ENCODE measurements around the gene SOX6. TPM values are rescaled to one million over a fixed set of nuclear protein-coding genes. Genes with fewer than 3 reads are reported as not detected.

SOX6 gene
- total RNA-seq, 1 experiment from 2014 or later = not detected

DNA sequence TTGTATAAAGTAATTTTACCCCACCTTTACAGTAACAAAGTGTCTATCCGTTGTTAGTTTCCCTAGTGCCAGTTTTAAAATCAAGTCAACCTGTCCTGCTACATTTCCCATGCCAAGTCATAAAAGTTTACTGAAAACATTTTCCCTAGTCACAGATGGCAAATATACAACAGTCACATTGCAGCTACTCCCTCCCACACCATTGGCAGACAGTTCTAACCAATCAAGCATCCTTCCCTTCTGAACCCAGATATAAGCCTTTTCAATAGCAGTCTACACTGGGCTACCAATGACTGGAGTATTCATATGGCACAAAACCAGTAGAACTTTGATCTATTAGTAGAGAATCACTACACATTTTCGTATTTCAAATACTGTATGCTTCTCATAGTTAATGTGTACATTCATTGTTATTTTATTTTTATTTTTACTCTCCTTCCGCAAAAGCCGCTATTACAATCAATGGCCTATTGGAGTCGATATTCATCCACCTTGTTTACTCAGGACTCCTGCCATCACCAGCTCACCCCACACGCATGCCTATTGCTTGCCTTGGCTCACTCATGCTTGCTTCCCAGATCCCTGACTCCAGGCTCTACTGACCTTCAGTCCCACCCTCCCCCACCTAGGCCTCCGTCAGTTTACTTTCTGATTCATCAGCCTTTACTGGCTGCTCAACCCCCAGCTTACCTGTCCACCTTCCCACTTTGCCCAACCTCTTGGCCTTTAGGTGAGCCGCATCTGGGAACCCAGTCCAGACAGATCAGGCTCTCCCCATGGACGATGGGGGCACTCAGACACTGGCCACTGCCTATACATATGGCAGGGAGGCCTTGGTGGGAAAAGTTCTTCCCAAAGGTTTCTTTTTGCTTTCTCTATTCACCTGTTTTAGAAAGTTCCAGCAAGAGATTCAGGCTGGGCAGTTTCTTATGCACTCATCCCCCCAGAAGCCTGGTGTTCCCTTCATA lies 408.4 kb downstream of the SOX6 start:
- Histone ChIP-seq H3K14ac (ENCODE audit: insufficient read depth, low read length) (peak overlapping the region; percentile 29; the same call in 1 of the 2 replicates), H2BK120ac (ENCODE audit: low read depth, low read length, poor library complexity, severe bottlenecking) (no peak overlapping the region), H4K20me1 (ENCODE audit: control insufficient read depth, insufficient read depth, insufficient read length) (no peaks in the 10 kb centered on the region), H2BK12ac (ENCODE audit: insufficient read length, low read depth, low read length) (no peak overlapping the region), H3K4me2 (ENCODE audit: insufficient read depth, insufficient read length, low read length) (no peak overlapping the region), H3K4me1 (ENCODE audit: insufficient read depth, low read length) (no peaks in the 10 kb centered on the region), H2AFZ (ENCODE audit: low read length) (no peak overlapping the region), H3K9ac (ENCODE audit: extremely low read depth, insufficient read length, low read length) (no peak overlapping the region), H2BK20ac (ENCODE audit: low read depth, low read length, poor library complexity, severe bottlenecking) (no peak overlapping the region), H2BK5ac (ENCODE audit: insufficient read length, low read length) (no peak overlapping the region), H4K91ac (ENCODE audit: insufficient read length, low read depth, low read length) (no peak overlapping the region), H3K9me3 (ENCODE audit: control insufficient read depth, low read depth, low read length) (no peaks in the 10 kb centered on the region), H4K5ac (ENCODE audit: insufficient read length, low read depth, low read length) (no peak overlapping the region), H4K8ac (replicated peaks; ENCODE audit: insufficient read length, low read depth, low read length) (no peak overlapping the region), H3K27ac (ENCODE audit: insufficient read length, low read depth, low read length) (no peak overlapping the region), H3K4ac (ENCODE audit: low read depth, low read length) (no peak overlapping the region), H3K23ac (ENCODE audit: insufficient read length, low read depth, low read length) (no peak overlapping the region), H3K18ac (ENCODE audit: insufficient read length, low read depth, low read length) (no peak overlapping the region), H2AK5ac (ENCODE audit: insufficient read length, low read length) (no peak overlapping the region), H3K79me2 (ENCODE audit: insufficient read depth, low read length) (no peaks in the 10 kb centered on the region), H3K27me3 (ENCODE audit: insufficient read depth, low read length) (no peaks in the 10 kb centered on the region), H2BK15ac (ENCODE audit: low read depth, low read length) (no peak overlapping the region), H3K79me1 (ENCODE audit: insufficient read depth, low read depth, low read length, poor library complexity, severe bottlenecking) (no peaks in the 10 kb centered on the region), H3K56ac (ENCODE audit: insufficient read length, low read depth, low read length) (no peak overlapping the region), H3T11ph (ENCODE audit: low read length) (no peak overlapping the region), H3K23me2 (ENCODE audit: insufficient read length, low read depth, low read length, poor library complexity, severe bottlenecking) (no peaks in the 10 kb centered on the region)
- Mint-ChIP-seq H3K4me1 (no peaks in the 10 kb centered on the region), H3K9me3 (peaks cover 3 to 4% of the 10 kb centered on the region in 2 experiments; a peak in 2 of 5 replicates), H3K27me3 (ENCODE audit: low read depth) (peaks cover 35% of the 10 kb centered on the region), H3K4me3 (no peak overlapping the region), H3K27ac (no peak overlapping the region), H3K36me3 (ENCODE audit: insufficient read depth in 1 of 3, low read depth in 3 of 3) (peaks cover 0 to 4% (median 3%) of the 10 kb centered on the region in 3 experiments; a peak in 2 of 7 replicates)
- no peak for DNase-seq
- WGBS (ENCODE audit: extremely low coverage, insufficient read length, low lambda C conversion rate) = no CpG with 5 or more reads among the region's 9 CpGs
- peak; percentile 28; the same call in 1 of the 3 replicates for TF ChIP-seq CTCF (conservative IDR thresholded peaks at IDR 0.05)
